Measurements from ENCODE around the gene CCDC126.

DNA sequence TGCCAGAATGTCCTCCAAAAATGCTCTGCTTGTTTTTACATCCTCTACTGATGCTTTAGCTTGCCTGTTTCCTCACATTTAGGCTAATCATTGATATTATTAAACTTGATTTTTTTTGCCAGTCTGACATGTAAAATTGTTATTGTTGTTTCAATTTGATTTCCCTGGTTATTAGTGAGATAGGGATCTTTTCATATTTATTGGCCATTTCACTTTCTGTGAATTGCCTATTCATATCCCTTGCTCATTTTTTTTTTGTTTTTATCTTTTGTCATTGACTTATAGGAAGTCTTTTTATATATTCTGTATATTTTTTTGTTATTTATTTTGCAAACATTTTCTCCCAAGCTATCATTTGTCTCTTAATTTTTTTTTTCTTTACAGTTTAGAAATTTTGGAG is 96.0 kb downstream of the CCDC126 start:
- TF ChIP-seq POLR2AphosphoS5 (IDR thresholded peaks at IDR 0.05; ENCODE audit: low read depth, low read length) (no peak), POLR2A (IDR thresholded peaks at IDR 0.05; ENCODE audit: low read depth, low read length) (no peak), TAF1 (IDR thresholded peaks at IDR 0.05; ENCODE audit: low read depth, low read length) (no peak), PAX5 (IDR thresholded peaks at IDR 0.05; ENCODE audit: insufficient read depth, low read length, severe bottlenecking) (no peak), POU2F2 (IDR thresholded peaks at IDR 0.05; ENCODE audit: low read depth, low read length) (no peak), SPI1 (IDR thresholded peaks at IDR 0.05; ENCODE audit: low read depth, low read length) (no peak)

All from GM12891 (cell line).